IMR-90 (cell line): ENCODE measurements around the gene WDR43.

Source experiments
- CEBPB ChIP-seq: IDR thresholded peaks from 2 replicates; pipeline ENCODE4 v1.6.1; 2012; ENCODE audit warnings: low read depth, low read length, improper control_type of control experiment
- CTCF ChIP-seq: conservative IDR thresholded peaks from 2 replicates; pipeline ENCODE4 v1.5.1; 2012; ENCODE audit warnings: mild to moderate bottlenecking, low read depth, low read length, improper control_type of control experiment
- FOS ChIP-seq: fragments of 150-350 bp; IDR thresholded peaks from 2 replicates; pipeline ENCODE4 v1.6.1; 2016; ENCODE audit warnings: low read depth, low read length
- MAFK ChIP-seq: IDR thresholded peaks from 2 replicates; pipeline ENCODE4 v1.6.1; 2012; ENCODE audit warnings: low read depth, low read length, improper control_type of control experiment
- MAZ ChIP-seq: IDR thresholded peaks from 2 replicates; pipeline ENCODE4 v1.6.1; 2012; ENCODE audit warnings: low read depth, mild to moderate bottlenecking, low read length, improper control_type of control experiment, moderate library complexity, borderline replicate concordance
- MXI1 ChIP-seq: IDR thresholded peaks from 2 replicates; pipeline ENCODE4 v1.6.1; 2012; ENCODE audit warnings: low read depth, mild to moderate bottlenecking, low read length, moderate library complexity, borderline replicate concordance
- POLR2A ChIP-seq: IDR thresholded peaks from 2 replicates; pipeline ENCODE4 v1.6.1; 2012; ENCODE audit warnings: mild to moderate bottlenecking, low read depth, low read length
- RAD21 ChIP-seq: IDR thresholded peaks from 2 replicates; pipeline ENCODE4 v1.6.1; 2012; ENCODE audit warnings: low read length, improper control_type of control experiment
- RCOR1 ChIP-seq: IDR thresholded peaks from 2 replicates; pipeline ENCODE4 v1.6.1; 2012; ENCODE audit warnings: mild to moderate bottlenecking, low read length, improper control_type of control experiment; ENCODE audit not compliant: insufficient replicate concordance
- RFX5 ChIP-seq: IDR thresholded peaks from 2 replicates; pipeline ENCODE4 v1.8.0; 2012; ENCODE audit warnings: low read depth, mild to moderate bottlenecking, low read length, moderate library complexity
- SMC3 ChIP-seq: fragments of 150-350 bp; IDR thresholded peaks from 2 replicates; pipeline ENCODE4 v1.6.1; 2016; ENCODE audit warnings: low read depth, mild to moderate bottlenecking, antibody characterized with exemption, low read length, moderate library complexity
- USF2 ChIP-seq: fragments of 150-350 bp; IDR thresholded peaks from 2 replicates; pipeline ENCODE4 v1.6.1; 2017; ENCODE audit warnings: mild to moderate bottlenecking, antibody characterized with exemption, low read length, low read depth

- TF ChIP-seq MXI1 (no peak), CTCF (no peak), RCOR1 (no peak), POLR2A (no peak), SMC3 (no peak), RFX5 (no peak), USF2 (no peak), MAZ (no peak), CEBPB (no peak), FOS (no peak), MAFK (no peak), RAD21 (no peak)
Measured at GRCh38 chr2:28926847-28927246, 32.4 kb downstream of the WDR43 start.
